HEK293 (cell line): Measurements from ENCODE around the gene GDPD5.

Experiments used
- TCF7L2 ChIP-seq: IDR thresholded peaks from 2 replicates; pipeline ENCODE4 v1.6.1; 2011; ENCODE audit warnings: low read depth, mild to moderate bottlenecking, inconsistent platforms, low read length, moderate library complexity, borderline replicate concordance
- ZNF302 ChIP-seq: fragments of 450-650 bp; formaldehyde crosslinking; IDR thresholded peaks from 2 replicates; pipeline ENCODE4 v1.5.1; 2016; ENCODE audit warnings: missing biosample characterization, missing genetic modification characterization, low read depth
- ZNF785 ChIP-seq: fragments of 450-650 bp; formaldehyde crosslinking; IDR thresholded peaks from 2 replicates; pipeline ENCODE4 v1.5.1; 2016; ENCODE audit warnings: missing biosample characterization, missing genetic modification characterization
- TF ChIP-seq, protein P1 (sequence below): fragments of 450-650 bp; formaldehyde crosslinking; IDR thresholded peaks from 2 replicates; pipeline ENCODE4 v1.5.1; 2016; ENCODE audit warnings: missing biosample characterization, missing genetic modification characterization

- TF ChIP-seq TCF7L2 (no peak), ZNF302 (no peak), ZNF785 (tag by site-specific recombination) (no peak)
- TF ChIP-seq, protein P1, sequence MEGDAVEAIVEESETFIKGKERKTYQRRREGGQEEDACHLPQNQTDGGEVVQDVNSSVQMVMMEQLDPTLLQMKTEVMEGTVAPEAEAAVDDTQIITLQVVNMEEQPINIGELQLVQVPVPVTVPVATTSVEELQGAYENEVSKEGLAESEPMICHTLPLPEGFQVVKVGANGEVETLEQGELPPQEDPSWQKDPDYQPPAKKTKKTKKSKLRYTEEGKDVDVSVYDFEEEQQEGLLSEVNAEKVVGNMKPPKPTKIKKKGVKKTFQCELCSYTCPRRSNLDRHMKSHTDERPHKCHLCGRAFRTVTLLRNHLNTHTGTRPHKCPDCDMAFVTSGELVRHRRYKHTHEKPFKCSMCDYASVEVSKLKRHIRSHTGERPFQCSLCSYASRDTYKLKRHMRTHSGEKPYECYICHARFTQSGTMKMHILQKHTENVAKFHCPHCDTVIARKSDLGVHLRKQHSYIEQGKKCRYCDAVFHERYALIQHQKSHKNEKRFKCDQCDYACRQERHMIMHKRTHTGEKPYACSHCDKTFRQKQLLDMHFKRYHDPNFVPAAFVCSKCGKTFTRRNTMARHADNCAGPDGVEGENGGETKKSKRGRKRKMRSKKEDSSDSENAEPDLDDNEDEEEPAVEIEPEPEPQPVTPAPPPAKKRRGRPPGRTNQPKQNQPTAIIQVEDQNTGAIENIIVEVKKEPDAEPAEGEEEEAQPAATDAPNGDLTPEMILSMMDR (tag by site-specific recombination) = no peak
Measured at GRCh38 chr11:75449271-75449670, 76.5 kb downstream of the GDPD5 start.
